ENCODE results near the gene LRRTM4. TPM values are rescaled to one million over a fixed set of nuclear protein-coding genes. Genes with fewer than 3 reads are reported as not detected.

The LRRTM4 gene
- total and polyA plus RNA-seq, 2 experiments from 2014 or later: 4.5 to 15.4 TPM

GRCh38 chr2:76997296-76997695, 524.9 kb downstream of the LRRTM4 start (continued):
- no peak for TF ChIP-seq ZNF462 (CRISPR knock-in tag; IDR thresholded peaks at IDR 0.05)
- TF ChIP-seq JUNB (IDR thresholded peaks at IDR 0.05; ENCODE audit: unreplicated experiment): no peak
- no peak for TF ChIP-seq EZH2phosphoT487 (IDR thresholded peaks at IDR 0.05; ENCODE audit: unreplicated experiment)
- no peak for TF ChIP-seq ZNF331 (CRISPR knock-in tag; IDR thresholded peaks at IDR 0.05; ENCODE audit: low read depth)

GRCh38 chr2:76985387-76986136, 536.6 kb downstream of the LRRTM4 start:
- H3K36me3 ChIP-seq (ENCODE audit: insufficient read depth): no peaks in the 10 kb centered on the region
- DNase-seq (ENCODE audit: low spot score): peak; percentile 35
- H3K4me3 ChIP-seq: no peak overlapping the region
- no peaks in the 10 kb centered on the region for H3K36me3 Mint-ChIP-seq (ENCODE audit: low read depth)
- ATAC-seq: peak; percentile 80
- H3K4me3 Mint-ChIP-seq: no peak overlapping the region
- no peaks in the 10 kb centered on the region for H3K27me3 Mint-ChIP-seq (ENCODE audit: insufficient read depth, low read depth, poor library complexity)
- peaks cover 21% of the 10 kb centered on the region for H3K4me1 ChIP-seq (ENCODE audit: insufficient read depth)
- no peaks in the 10 kb centered on the region for H3K9me3 Mint-ChIP-seq
- H3K4me2 ChIP-seq: 0 out of 2 replicates have a peak overlapping the region, but pooled peaks have one; percentile 3
- H3K9me2 ChIP-seq (ENCODE audit: insufficient read depth): no peaks in the 10 kb centered on the region
- no peaks in the 10 kb centered on the region for H3K27me3 ChIP-seq (ENCODE audit: insufficient read depth)
- H3K27ac ChIP-seq (ENCODE audit: low read depth): no peak overlapping the region
- H3K27ac Mint-ChIP-seq: no peak overlapping the region
- H3K79me2 ChIP-seq (replicated peaks; ENCODE audit: insufficient read depth): no peaks in the 10 kb centered on the region
- H3K4me1 Mint-ChIP-seq: peaks cover 30% of the 10 kb centered on the region
- H4K20me1 ChIP-seq (replicated peaks; ENCODE audit: insufficient read depth): no peaks in the 10 kb centered on the region
- no peak overlapping the region for H2AFZ ChIP-seq
- H3F3A ChIP-seq (replicated peaks; ENCODE audit: low read depth): no peaks in the 10 kb centered on the region
- TF ChIP-seq EZH2phosphoT487 (IDR thresholded peaks at IDR 0.05; ENCODE audit: unreplicated experiment): no peak
- TF ChIP-seq POLR2AphosphoS5 (IDR thresholded peaks at IDR 0.05; ENCODE audit: low read depth): no peak
- no peak for TF ChIP-seq REST (IDR thresholded peaks at IDR 0.05; ENCODE audit: unreplicated experiment)
